HG03520 (cell line): ENCODE measurements around the gene PLXNC1.

Source experiments
- ATAC-seq: cut with Tn5 transposase; IDR thresholded peaks from one replicate; pipeline ENCODE4 v1.9.1; 2021; ENCODE audit warnings: mild to moderate bottlenecking, moderate library complexity; ENCODE audit not compliant: unreplicated experiment

Gene PLXNC1

DNA sequence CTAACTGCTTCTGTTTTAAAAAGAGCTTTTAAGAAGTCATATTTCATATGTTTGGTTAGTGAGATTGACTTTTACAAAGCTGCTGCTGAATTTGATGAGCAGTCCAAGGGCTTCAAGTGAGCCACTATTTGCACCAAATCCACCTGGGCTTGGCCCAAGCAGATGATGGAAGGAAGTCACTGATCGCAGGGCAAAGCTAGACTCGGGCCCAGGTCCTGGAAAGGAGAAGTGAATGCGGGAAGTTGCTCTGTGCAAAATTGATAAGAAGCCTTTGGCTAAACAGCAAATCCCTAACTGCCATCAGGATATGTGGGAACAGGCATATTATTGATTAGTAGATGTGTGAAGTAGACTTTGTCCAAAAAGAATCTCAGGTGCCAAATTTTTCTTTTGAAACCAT lies 30.5 kb downstream of the PLXNC1 start:
- ATAC-seq, result no peak

DNA sequence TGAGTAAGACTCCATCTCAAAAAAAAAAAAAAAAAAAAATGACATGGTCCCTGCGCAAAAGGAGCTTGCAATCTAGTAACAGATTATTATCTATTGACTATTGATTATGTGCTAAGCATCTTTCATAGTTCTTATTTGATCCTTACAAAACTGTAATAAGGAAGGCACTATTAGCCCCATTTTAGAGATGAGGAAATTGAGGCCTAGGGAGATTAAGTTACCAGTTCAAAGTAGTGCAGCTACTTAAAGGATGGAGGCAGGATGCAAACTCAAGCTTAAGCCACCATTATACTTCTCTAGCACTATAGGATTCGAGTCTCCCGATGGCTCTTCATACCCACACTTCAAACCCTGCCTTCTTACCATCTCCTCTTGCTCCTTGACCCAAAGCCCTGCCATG lies 31.3 kb downstream of the PLXNC1 start:
- no peak for ATAC-seq

DNA sequence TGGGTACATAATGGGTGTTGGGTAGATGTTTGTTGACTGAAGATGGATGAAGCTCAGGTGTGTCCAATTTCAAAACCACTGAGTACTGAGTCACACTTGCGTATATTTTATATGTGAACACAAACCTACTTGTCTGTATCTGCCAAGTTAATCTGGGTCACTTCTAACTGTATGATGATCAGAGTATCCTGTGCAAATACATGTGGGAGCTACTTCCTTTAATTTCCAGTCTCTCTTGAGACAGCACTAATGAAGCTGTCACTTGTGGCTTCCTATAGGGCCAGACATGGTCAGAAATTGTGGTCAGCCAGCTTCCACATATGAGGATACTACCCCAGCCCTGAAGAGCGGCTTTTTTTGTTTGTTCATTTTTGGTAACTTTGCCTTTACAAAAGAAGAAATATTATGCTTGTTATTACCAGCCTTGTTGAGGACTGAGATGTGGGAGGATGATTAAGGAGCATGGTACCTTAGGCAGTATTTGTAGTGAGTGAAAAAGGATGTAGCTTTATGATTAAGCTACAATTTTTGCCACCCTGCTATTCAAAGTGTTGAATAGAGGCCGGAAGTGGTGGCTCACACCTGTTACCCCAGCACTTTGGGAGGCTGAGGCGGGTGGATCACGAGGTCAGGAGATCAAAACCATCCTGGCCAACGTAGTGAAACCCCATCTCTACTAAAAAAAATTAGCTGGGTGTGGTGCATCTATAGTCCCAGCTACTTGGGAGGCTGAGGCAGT lies 32.4 kb downstream of the PLXNC1 start:
- ATAC-seq, result no peak

DNA sequence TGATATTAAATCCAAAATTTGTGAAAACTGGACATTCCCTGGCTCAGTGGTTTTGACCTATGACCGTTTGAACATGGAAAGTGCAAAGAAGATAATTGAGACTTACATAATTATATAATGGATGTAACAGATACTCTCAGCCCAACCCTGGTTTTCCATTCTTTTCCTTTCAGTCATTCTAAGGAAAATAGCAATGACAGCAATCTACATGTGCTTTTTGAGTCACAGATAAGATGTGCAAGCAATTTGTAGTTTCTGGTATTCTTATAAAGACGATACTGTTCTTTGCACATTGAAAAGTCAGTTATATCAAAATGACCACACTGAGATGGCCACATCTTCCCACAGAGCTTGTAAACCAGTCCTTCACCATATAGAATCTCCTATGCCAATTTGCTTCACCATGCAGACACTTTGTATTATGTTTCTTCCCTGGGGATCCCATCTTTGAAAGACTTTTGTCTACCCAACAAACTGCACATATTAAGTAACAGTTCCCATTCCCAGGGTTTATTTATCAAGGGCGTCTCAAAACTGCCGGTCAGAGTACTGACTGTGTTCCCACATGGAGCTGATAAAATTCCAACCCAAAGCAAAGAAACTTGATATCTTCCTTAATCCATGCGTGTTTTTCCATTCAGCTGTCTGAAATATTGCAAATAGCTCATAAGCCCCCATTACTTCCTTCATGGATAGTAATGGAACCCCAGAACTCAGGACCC lies 34.8 kb downstream of the PLXNC1 start:
- no peak for ATAC-seq

DNA sequence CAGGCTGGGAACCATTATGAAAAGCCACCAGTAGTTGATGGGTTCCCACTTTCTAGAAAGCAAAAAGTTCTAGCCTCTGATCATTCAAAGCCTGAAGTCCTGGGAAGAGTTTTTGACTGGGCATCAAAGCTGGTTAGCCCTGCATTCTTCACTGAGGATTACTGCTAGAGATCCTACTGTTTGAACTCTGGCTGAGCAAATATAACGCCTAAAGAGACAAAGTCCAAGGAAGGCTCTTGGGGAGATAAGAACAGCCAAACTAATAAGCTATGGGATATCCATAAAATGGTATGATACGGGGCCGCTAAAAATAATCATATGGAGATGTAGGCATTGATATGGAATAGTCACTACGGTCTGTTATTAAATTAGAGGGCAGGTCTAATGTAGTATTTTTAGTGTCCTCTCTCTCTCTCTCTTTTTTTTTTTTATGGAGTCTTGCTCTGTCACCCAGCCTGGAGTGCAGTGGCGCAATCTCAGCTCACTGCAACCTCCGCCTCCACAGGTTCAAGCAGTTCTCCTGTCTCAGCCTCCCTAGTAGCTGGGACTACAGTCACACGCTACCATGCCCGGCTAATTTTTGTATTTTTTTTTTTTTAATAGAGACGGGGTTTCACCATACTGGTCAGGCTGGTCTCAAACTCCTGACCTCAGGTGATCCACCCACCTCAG lies 35.5 kb downstream of the PLXNC1 start:
- no peak for ATAC-seq

DNA sequence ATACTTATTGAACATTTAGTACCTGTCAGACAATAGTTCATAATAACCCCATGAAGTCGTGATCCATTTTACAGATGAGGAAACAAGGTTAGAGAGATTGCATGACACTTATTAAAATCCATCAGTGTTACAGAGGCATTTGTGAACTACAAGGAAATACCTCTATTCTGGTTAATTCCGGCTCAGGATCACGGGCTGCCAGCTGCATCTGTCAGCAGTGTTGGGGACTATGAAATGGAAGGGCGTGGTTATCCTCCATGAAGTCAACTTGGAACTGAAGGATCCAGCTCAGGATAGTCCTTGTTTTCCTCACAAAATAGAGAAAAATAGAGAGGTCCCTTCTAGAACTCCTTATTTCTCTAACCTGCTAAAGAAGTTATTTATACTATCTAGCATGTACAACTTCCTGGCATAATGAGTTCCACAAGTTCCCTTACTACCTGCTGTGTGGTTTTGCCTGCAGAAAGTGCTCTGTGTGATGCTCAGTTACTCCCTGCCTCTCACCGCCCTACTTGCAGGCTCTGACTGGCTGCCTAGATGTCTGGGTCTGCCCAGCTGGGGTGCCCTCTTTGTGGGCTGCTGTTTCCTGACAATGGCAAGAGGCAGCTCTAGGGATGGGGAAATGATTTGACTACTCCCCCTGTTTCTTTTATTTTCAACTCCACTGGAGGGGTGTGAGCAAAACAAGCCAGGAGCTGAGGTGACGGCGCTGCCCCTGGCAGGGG lies 36.8 kb downstream of the PLXNC1 start:
- ATAC-seq, result no peak

DNA sequence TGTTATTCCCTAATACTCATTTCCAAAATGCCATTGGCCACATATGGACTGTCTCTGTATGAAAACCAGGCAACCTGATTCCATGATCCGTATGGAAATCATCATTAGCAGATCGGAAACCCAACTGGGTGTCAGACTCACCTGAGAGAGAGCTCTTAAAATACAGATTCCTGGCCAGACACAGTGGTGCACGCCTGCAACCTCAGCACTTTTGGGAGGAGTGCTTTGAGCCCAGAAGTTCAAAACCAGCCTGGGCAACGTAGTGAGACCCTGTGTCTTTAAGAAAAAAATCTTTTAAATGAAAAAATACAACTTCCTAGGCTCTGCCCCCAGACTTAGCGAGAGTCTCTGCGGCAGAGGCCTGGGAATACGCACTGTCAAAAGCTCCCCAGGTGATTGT lies 37.4 kb downstream of the PLXNC1 start:
- ATAC-seq, result no peak

DNA sequence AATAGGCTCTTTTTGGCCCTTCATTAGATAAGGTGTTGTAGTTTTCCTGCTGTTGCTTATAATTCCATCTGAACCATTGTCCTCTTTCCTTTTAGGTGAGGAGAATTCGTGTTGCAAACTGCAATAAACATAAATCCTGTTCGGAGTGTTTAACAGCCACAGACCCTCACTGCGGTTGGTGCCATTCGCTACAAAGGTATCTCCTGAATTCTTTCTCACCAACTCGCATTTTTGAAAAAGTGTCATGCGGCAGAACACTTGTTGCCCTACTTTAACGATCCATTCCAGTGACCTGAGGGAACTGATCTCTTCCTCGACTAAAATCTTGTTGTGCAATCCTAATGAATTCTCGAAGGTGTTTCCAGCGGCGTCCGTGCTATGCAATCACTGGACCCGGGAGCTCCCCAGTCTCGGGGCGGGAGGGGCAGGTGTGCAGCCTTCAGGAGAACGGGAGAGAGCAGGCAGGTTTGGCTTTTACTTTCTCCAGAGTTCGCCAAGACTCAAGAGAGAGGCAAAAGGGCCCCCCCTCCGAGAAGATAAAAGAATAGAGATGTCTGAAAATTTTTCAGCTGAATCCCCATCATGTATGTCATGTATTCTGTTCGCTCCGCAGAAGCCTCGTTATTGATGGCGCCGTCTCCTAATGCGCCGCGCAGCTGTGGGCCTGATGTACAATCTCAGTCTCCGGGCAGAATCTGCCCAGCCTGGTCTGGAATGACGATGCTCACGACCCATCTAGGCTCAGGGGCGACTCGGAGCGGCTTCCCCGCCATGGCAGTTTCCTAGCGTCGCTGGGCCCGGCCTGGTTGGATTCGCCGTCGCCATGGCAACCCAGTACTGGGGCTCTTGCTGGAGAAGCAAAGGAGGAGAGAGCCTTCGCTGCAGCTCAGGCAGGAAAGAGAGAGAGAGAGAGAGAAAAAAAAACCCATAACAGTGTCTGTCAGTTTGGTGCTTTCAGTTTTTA lies 38.2 kb downstream of the PLXNC1 start:
- ATAC-seq, result no peak

DNA sequence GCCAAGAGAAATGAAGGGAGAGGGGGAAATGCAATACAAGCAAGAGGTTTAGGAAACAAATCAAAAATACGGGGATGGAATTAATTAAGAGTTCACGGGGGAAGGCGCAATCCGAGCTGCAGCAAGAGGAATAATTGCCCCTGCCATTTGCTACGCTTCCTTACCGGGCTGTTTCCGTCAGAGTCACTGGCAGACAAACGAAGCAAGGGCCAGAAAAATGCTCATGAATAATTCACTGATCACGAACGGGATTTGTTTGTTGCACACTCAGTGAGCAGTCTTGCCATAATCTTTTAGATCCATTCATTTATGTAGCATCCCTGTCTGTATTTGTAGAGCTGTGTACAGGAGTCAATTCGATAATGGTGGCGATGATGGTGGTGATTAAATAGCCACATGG lies 39.0 kb downstream of the PLXNC1 start:
- no peak for ATAC-seq

DNA sequence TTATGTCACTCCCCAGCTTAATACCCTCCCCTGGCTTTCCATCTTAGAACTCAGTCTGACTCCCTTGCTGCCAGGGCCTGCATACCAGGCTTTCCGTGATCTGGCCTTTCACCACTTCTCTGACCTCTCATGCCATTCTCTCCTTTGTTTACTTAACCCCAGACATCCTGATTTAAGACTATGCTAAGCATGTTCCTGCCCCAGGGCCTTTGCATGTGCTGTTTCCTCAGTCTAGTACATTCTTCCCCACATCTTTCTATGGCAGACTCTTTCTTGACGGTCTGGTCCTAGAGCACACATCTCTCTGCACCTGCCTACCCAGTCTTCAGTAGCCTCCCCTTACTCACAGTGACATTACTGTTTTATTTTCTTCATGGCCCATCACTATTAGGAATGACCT lies 42.2 kb downstream of the PLXNC1 start:
- ATAC-seq, result no peak

DNA sequence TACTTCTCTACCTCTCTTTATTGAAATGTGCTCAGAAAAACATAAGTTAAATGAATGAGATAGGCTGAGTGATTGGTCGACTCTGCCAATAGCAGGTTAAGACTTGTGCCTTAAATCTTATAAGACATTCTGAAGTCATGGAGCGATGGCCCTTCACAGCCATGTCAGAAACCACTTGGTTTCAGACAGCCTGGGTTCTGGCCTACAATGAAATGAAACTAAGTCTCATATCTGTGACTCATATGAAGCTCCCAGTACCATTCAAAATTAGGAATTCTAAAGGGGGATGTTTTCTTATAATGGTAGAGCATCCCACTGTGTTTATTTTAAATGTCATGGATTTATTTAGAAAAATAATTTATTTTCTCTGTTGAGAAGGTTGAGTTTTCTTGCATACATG lies 42.6 kb downstream of the PLXNC1 start:
- ATAC-seq, result no peak

DNA sequence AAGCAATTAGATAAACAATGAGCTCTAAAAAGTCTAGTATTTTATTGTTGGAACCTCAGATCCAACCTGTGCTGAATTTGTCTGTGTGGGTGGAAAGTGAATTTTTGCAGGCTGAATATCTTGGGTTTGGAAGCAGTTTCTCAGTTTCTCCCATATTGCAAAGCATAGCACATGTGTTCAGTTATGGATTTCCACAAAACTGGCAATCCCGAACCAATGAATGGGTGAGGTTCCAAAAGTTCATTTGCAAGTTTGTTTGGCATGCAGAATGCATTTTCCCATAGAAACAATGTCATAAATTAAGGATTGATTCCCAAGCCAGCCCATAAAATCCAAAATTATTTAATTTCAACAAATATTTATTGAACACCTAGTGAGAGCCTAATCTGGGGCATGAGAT lies 43.4 kb downstream of the PLXNC1 start:
- ATAC-seq, result no peak

DNA sequence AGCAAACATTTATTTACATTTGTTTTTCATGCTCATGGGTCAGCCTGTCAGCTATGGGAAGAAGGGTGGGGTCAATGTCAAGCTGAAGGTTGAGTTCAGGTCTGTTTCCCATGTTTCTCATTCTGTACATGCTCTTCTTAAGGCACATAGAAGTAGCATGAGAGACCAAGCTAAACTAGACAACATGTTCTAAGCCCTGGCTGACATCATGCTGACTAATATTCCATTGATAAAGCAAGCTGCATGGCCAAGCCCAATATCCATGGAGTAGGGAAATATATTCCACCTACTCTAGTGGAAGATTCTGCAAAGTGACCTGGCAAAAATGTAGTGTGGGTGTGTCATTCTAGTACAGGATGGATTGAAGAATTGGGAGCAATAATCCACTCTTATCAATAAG lies 44.1 kb downstream of the PLXNC1 start:
- no peak for ATAC-seq

DNA sequence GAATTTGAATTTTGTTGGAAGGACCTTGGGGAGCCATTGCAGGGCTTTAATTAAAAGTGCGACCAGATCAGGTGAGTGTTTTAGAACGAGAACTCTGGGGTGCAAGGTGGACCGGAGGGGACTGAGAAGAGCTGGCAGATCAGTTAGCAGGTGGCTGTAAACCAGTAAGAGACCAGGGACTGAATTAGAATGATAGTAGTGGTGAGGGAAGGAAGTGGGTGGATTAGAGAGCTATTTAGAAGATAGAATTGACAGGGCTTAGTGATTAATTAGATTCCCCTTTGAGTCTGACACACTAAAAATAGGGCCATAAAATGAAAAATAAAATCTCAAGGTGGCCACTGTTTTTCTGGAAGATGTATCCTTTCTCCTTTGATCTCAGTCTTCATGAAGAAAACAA lies 44.8 kb downstream of the PLXNC1 start:
- no peak for ATAC-seq

DNA sequence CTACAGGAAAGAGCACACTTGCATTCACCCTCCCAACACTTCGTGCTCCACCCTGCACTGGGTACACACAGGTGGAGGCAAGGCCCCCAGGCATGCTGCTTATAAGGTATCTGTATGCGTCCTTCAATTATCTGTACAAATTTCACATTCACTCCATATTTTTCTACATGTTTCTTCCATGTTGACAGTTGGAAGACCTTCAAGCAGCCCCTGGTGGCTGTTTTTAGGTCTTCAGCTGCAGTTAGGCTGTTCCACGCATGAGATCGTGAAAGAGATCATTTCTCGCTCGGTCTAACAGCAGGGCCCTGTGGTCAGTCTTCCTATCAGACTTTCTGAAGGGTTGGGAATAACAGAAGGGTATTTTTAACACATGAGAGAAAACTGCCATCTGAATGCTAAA lies 47.1 kb downstream of the PLXNC1 start:
- no peak for ATAC-seq

DNA sequence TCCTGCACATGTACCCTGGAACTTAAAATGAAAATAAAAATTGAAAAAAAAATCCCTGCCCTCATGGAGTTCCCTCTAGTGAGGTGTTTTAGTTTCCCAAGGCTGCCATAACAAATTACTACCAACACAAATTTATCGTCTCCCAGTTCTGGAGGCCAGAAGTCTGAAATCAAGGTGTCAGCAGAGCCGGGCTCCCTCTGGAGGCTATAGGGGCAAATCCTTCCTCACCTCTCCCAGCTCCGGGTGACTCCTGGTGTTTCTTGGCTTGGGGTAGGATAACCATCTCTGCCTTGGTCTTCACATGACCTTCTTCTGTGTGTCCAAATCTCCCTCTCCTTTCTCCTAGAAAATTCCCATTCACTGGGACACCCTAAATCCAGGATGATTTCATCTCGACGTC lies 50.1 kb downstream of the PLXNC1 start:
- no peak for ATAC-seq

DNA sequence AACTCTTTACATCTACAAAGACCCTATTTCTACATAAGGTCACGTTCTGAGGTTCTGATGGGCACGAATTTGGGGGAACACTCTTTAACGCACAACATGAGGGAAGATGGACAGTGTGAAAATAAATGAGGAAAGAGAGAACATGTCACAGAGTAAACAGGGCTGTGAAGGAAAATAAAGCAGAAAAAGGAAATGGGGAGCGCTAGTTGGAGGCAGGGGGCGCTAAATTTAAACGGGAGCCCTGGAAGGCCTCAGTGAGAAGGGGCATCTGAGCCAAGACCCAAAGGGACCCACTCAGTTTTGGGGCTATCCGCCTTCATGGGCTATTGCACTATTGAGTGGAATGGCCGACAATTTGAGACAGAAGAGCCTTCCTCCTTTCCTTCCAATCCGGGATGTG lies 50.5 kb downstream of the PLXNC1 start:
- ATAC-seq, result no peak

DNA sequence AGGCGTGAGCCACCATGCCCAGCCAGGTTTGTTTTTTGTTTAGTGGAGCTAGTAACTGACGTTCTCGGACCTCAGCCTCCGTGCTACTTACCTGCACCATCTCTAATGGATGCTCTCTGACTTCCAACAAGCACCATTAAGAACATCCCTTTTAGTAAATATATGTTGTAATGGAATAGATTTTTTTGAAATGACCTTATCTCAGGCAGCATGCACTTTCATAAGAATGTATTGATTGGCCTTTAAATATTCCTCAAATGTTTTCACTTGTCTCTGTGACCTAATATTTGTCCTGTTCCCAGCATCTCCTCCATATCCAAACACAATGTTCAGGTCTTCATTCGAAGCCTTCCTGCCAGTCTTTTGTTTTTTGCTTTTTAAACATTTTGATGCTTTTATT lies 51.7 kb downstream of the PLXNC1 start:
- no peak for ATAC-seq

DNA sequence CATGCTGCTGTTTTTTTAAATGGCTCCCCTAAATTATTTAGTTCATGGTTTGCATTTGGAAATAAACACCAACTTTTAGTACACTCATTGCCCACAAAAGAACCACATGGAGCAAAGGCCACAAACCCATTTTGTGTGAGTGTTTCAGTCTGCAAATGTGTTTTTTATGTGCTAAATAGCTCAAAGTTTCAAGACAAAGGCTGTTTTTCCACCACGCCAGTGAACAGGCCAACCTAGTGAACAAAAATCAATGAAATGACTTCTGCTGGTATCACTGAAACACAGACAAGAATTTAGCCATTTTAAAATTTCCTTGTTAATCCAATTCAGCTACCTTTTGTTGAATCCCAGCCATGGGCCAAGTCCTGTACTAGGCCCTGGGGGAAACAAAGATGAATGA lies 52.3 kb downstream of the PLXNC1 start:
- ATAC-seq, result no peak
